HG03103 (cell line): ENCODE measurements around the gene PCDH19.

Source experiments
- ATAC-seq: cut with Tn5 transposase; IDR thresholded peaks from one replicate; pipeline ENCODE4 v1.9.1; 2021; ENCODE audit warnings: low read depth; ENCODE audit not compliant: unreplicated experiment

Gene PCDH19

GRCh38 chrX:100316987-100317386 lies 93.1 kb downstream of the PCDH19 start:
- no peak for ATAC-seq

DNA sequence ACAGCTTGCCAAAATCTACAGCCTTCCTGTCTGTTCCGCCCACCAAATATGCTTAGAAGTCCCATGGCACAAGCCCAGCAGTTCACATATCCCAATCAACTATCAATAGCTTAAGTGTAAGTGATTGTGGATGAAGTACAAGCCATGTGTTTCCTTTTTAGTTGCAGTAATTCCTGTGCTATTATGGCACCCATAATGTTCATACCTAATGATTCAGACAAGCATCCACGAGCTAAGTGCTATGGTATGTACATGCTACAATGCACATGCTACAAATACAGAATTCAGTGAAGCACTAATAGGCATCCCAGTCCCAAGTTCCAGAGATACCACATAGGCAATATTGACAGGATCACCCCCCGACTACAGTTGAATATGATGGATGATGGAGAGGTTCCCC lies 94.5 kb downstream of the PCDH19 start:
- no peak for ATAC-seq

- ATAC-seq: no peak
These were observed 110.5 kb downstream of the PCDH19 start for GRCh38 chrX:100299559-100299958.

- ATAC-seq: no peak
These were observed 112.3 kb downstream of the PCDH19 start for GRCh38 chrX:100297728-100298127.

DNA sequence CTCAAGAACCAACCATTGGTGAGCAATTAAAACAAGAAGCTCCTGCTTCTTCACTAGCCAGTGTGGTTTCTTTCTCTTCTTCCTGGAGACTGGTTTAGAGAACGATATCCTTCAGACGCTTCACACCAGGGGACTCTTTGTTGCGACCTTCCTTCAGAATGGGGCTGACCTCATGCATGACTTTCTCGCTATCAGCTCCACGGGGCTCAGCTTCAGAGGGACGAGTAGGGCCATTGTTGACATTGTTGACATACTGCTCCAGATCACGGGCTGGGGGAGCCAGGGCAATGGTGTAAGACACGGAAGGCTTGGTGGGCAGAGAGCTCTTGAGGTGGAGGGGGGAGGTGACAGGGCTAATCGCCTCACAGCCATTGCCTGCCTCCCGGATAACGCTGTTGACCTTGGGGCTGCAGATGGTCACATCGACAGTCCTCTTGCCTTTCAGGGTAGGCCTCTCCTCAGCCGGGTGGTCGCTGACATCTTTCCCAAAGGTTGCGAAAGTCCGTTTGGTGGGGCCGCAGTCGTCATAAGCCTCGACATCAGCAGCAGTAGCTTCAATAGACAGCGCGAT lies 113.8 kb downstream of the PCDH19 start:
- no peak for ATAC-seq

DNA sequence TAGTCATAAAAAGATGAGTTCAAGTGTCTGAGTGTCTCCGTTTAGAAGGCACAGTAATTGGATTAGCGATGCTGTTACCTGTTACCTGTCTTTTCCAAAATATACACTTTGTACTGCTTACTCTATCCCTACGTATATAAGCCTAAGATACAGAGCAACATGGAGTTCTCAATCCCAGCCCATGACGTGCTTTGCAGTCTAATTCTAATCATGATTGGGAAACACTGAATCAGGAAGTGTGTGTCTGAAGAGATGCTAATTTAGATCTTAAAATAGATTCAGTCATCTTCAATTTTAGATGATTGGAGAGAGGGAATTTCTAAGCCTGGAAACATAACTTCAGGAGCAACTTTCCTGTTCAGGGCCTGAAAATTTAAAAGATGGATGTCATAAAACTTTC lies 115.1 kb downstream of the PCDH19 start:
- ATAC-seq: no peak

- ATAC-seq: no peak
These were observed 121.0 kb downstream of the PCDH19 start for GRCh38 chrX:100289066-100289558.

DNA sequence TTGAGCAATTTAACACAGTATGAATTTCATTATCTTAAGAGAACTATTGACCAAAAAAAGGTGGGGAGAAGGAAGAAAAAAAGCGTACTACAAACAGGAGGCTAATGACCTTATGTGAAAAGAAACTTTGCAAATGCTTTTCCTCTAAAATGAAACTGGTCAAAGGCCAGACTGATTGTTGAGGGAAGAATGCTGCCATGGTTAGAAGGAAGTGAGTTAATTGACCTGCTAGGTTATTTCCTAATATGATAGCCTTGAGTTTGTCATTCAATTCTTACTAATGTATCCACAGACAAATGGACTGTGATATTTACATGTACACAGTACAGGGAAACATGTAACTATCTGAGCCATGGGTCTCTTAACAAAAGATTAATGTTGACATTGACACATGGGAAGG lies 132.8 kb downstream of the PCDH19 start:
- no peak for ATAC-seq

- no peak for ATAC-seq
These were observed 135.2 kb downstream of the PCDH19 start for GRCh38 chrX:100274916-100275315.

DNA sequence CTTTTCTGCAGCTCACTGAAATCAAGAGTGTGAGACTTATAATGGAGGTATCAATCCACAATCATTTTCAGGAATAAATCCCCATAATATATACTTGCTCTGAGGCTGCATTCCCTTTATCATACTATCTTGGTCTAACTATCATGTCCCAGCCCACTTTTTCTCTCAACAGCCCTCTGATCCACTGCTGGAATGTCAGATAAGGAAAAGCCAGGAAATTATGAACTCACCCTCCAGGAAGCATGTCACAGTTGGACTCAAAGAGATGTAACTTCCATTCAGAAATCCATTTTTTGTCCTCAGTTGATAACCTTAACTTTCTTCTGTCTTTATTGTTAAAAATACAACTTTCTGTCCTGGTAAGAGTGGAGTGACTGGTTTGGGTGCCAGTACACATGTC lies 144.9 kb downstream of the PCDH19 start:
- ATAC-seq: no peak

- ATAC-seq: peak; percentile 85
These were observed 145.9 kb downstream of the PCDH19 start for GRCh38 chrX:100264200-100264599.

DNA sequence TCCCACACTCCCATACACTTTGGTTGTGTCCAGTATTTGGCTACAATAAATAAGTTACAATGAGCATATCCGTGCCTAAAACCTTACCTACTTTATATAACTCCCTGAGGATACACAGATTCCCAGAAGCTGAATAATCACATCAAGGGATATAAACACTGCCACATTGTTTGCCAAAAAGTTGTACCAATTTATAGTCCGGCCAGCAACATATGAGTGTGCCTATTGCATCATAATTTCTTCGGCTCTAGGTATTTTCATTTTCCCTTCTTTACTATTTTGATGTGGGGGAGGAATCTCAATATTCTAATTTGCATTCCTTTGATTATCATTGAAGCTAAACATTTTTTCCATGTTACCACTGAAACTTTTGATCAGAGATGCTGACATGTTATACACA lies 146.4 kb downstream of the PCDH19 start:
- ATAC-seq: no peak

DNA sequence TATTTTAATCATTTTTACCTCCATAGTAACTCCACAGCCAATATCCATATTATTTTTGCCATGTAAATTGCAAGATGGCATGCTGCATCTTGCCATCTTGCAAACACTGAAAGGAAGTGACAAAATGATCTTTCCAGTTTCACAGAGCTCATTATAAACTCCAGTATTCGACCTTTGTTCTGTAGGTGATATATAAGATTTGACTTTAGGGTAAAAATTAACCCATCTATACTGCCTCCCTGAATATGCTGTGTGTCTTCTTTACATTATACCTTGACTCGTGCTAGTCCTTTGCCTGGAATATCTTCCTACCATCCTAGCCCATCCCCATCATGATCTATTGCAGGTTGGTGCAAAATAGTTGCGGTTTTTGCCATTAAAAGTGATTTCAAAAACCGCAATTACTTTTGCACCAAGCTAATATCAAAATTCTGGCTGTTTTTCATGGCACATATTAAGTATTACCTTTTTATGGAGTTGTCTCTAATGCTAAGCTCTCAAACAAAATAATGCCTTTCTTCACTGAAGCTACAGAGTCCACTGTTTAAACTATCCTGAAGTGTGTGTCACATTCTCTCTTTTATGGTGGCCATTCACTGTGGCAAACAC lies 161.1 kb downstream of the PCDH19 start:
- ATAC-seq: no peak

DNA sequence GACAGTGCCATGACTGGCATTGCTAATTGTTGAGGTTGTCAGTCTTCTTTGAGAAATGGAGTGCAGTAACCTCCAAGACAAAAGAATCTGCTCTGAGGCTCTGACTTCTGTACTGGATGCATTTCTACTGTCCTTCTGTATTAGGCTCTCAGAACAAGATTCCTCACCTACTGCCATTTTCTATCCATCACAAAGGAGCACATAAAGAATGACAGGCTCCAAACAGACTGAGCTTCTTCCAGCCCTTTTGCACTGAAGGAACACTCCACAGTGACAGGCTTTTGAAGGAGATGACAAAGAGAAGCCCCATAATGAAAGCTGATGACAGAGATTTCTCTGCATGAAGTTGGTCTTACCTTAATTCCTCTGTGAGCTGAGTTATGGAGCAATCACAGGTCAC lies 162.2 kb downstream of the PCDH19 start:
- no peak for ATAC-seq

- no peak for ATAC-seq
These were observed 165.4 kb downstream of the PCDH19 start for GRCh38 chrX:100244681-100245080.
